MM.1S (cell line): ENCODE results near the gene KATNAL2.
A peak's percentile ranks its signal among the peaks of the same experiment; 100 is the strongest.

Experiments used
- DNase-seq: peaks from one replicate; pipeline ENCODE4 v3.0.0-alpha.2; 2015
- H2AFZ ChIP-seq: fragments of 300-600 bp; sonication (generic); 2 replicates; pipeline ENCODE4 v1.6.0; 2016; ENCODE audit warnings: antibody characterized with exemption, low read length
- H3F3A ChIP-seq: fragments of 300-600 bp; sonication (generic); 2 replicates; pipeline ENCODE4 v1.6.1; 2016; ENCODE audit warnings: mild to moderate bottlenecking, antibody characterized with exemption, low read length, moderate library complexity, mixed read lengths; ENCODE audit not compliant: insufficient read depth
- H3K27ac ChIP-seq: fragments of 300-600 bp; sonication (generic); 2 replicates; pipeline ENCODE4 v1.5.1; 2016; ENCODE audit warnings: mild to moderate bottlenecking, low read length
- H3K27me3 ChIP-seq: fragments of 300-600 bp; sonication (generic); replicated peaks from 2 replicates; pipeline ENCODE4 v1.6.0; 2016; ENCODE audit warnings: low read length; ENCODE audit not compliant: insufficient read depth
- H3K36me3 ChIP-seq: fragments of 300-600 bp; sonication (generic); replicated peaks from 2 replicates; pipeline ENCODE4 v1.6.1; 2016; ENCODE audit warnings: mild to moderate bottlenecking, low read length, mixed read lengths; ENCODE audit not compliant: insufficient read depth
- H3K4me1 ChIP-seq: fragments of 300-600 bp; sonication (generic); 2 replicates; pipeline ENCODE4 v1.6.1; 2016; ENCODE audit warnings: low read length, mixed read lengths
- H3K4me2 ChIP-seq: fragments of 300-600 bp; sonication (generic); 2 replicates; pipeline ENCODE4 v1.6.0; 2016; ENCODE audit warnings: low read depth, low read length
- H3K4me3 ChIP-seq: fragments of 300-600 bp; sonication (generic); 2 replicates; pipeline ENCODE4 v1.5.1; 2016; ENCODE audit warnings: low read length, mixed read lengths
- H3K79me2 ChIP-seq: fragments of 300-600 bp; sonication (generic); 2 replicates; pipeline ENCODE4 v1.6.1; 2016; ENCODE audit warnings: mixed run types, low read length, mixed read lengths
- H3K9ac ChIP-seq: fragments of 300-600 bp; sonication (generic); 2 replicates; pipeline ENCODE4 v1.6.1; 2016; ENCODE audit warnings: low read length, mixed read lengths
- H3K9me2 ChIP-seq: fragments of 300-600 bp; sonication (generic); replicated peaks from 2 replicates; pipeline ENCODE4 v1.6.1; 2016; ENCODE audit warnings: mild to moderate bottlenecking, low read length, mixed read lengths; ENCODE audit not compliant: insufficient read depth
- H3K9me3 ChIP-seq: fragments of 300-600 bp; sonication (generic); replicated peaks from 2 replicates; pipeline ENCODE4 v1.6.1; 2016; ENCODE audit warnings: mild to moderate bottlenecking, low read length, mixed read lengths; ENCODE audit not compliant: insufficient read depth
- H4K20me1 ChIP-seq: fragments of 300-600 bp; sonication (generic); 2 replicates; pipeline ENCODE4 v1.6.1; 2016; ENCODE audit warnings: mild to moderate bottlenecking, low read length, moderate library complexity, mixed read lengths; ENCODE audit not compliant: insufficient read depth
- EZH2 ChIP-seq: fragments of 300-600 bp; sonication (generic); optimal IDR thresholded peaks from 2 replicates; pipeline ENCODE3; 2017; ENCODE audit warnings: low read depth, mild to moderate bottlenecking, antibody characterized with exemption, low read length, mixed read lengths
- EZH2phosphoT487 ChIP-seq: fragments of 300-600 bp; sonication (generic); IDR thresholded peaks from 2 replicates; pipeline ENCODE4 v1.6.1; 2018; ENCODE audit warnings: antibody characterized with exemption, low read length
- TF ChIP-seq, protein P1 (sequence below): fragments of 300-600 bp; sonication (generic); IDR thresholded peaks from 2 replicates; pipeline ENCODE4 v1.5.1; 2016; ENCODE audit warnings: antibody characterized with exemption, low read length, mixed read lengths

The KATNAL2 gene

DNA sequence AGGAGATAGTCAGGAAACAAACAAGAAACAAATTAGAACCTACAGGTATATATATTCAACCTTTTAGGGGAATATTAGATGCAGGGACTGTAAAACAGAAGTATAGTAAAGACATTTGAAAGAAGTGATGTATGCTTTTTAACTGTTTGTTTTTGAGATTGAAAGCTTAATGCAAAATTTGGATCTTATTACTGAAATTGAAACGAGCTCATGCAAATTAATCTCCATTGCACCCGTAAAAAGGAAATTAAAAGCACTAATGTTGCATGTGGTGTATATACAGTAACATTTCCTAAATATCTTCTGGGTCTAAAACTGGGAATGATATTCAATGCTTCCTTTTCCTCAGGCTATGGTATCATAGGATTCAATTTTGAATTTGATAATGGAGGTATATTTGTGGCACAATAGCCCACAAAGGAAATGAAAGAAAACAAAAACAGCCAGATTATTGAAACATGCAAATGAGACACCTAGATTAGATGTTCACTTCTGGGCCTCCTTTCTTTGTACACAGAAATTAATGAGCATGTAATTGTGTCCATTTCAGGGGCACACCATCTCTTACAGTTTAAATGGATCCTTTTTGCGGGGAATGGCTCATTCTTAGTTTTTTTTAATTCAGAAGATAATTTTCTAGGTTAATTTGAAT, 119.7 kb downstream of the KATNAL2 start:
- H3K4me1 ChIP-seq = no peaks in the 10 kb centered on the region
- no peak overlapping the region for H3K4me2 ChIP-seq
- H4K20me1 ChIP-seq = no peaks in the 10 kb centered on the region
- no peaks in the 10 kb centered on the region for H3K36me3 ChIP-seq
- no peaks in the 10 kb centered on the region for H3K9me3 ChIP-seq
- H3F3A ChIP-seq = no peaks in the 10 kb centered on the region
- H3K9ac ChIP-seq = no peak overlapping the region
- H3K27me3 ChIP-seq = peaks cover 8% of the 10 kb centered on the region; the same call in 1 of the 2 replicates
- no peak for TF ChIP-seq EZH2phosphoT487
- TF ChIP-seq, protein P1, sequence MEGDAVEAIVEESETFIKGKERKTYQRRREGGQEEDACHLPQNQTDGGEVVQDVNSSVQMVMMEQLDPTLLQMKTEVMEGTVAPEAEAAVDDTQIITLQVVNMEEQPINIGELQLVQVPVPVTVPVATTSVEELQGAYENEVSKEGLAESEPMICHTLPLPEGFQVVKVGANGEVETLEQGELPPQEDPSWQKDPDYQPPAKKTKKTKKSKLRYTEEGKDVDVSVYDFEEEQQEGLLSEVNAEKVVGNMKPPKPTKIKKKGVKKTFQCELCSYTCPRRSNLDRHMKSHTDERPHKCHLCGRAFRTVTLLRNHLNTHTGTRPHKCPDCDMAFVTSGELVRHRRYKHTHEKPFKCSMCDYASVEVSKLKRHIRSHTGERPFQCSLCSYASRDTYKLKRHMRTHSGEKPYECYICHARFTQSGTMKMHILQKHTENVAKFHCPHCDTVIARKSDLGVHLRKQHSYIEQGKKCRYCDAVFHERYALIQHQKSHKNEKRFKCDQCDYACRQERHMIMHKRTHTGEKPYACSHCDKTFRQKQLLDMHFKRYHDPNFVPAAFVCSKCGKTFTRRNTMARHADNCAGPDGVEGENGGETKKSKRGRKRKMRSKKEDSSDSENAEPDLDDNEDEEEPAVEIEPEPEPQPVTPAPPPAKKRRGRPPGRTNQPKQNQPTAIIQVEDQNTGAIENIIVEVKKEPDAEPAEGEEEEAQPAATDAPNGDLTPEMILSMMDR = no peak
- TF ChIP-seq EZH2 = no peak
- H3K4me3 ChIP-seq = no peak overlapping the region
- H3K27ac ChIP-seq = no peak overlapping the region
- no peak overlapping the region for H2AFZ ChIP-seq
- DNase-seq = no peak
- H3K79me2 ChIP-seq = no peaks in the 10 kb centered on the region
- no peaks in the 10 kb centered on the region for H3K9me2 ChIP-seq

DNA sequence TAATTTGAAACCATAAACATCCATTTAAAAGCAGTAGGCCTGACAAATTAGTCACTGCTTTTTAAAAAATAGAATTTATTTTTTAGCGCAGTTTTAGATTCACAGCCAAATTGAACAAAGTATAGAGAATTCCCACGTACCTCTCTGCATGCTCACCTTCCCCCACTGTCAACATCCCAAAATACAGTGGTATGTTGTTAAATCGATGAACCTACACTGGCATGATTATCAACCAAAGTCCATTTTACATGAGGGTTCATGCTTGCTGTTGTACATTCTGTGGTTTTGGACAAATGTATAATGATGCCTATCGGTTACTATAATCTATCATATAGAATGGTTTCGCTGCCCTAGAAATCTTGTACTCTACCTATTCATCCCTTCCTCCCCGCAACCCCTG, 123.6 kb downstream of the KATNAL2 start:
- Histone ChIP-seq H3K4me1 (no peaks in the 10 kb centered on the region), H3K27me3 (no peaks in the 10 kb centered on the region), H3K79me2 (no peaks in the 10 kb centered on the region), H2AFZ (no peak overlapping the region), H4K20me1 (no peaks in the 10 kb centered on the region), H3K4me3 (no peak overlapping the region), H3F3A (no peaks in the 10 kb centered on the region), H3K4me2 (no peak overlapping the region), H3K9me3 (no peaks in the 10 kb centered on the region), H3K9me2 (no peaks in the 10 kb centered on the region), H3K27ac (no peak overlapping the region), H3K9ac (no peak overlapping the region), H3K36me3 (no peaks in the 10 kb centered on the region)
- DNase-seq = no peak
- TF ChIP-seq EZH2phosphoT487 (no peak), EZH2 (no peak)
- TF ChIP-seq, protein P1 = no peak

DNA sequence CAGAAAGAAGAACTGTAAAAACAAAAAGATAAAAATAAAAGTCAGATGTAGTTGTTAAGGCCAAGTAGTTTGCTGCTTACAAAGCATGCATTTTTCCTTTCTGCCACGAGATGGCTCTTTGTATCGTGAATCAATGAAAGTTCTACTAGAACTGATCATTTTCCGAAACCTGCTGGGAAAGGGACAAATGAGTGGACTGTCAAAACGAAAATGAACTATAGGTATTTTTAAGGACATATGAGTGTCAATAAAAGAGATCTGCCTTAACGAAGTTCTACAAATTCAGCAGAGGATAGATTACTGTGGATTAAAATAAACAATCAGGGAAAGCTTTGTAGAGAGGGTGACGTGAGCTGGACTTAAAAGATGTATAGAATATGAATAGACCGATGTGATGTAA, 133.1 kb downstream of the KATNAL2 start:
- TF ChIP-seq EZH2phosphoT487 (no peak), EZH2 (no peak)
- TF ChIP-seq, protein P1 = peak; percentile 74
- H3K36me3 ChIP-seq = no peaks in the 10 kb centered on the region
- no peaks in the 10 kb centered on the region for H3K4me1 ChIP-seq
- H3K9ac ChIP-seq = no peak overlapping the region
- no peak overlapping the region for H3K27ac ChIP-seq
- no peaks in the 10 kb centered on the region for H3K9me2 ChIP-seq
- H3F3A ChIP-seq = no peaks in the 10 kb centered on the region
- H4K20me1 ChIP-seq = no peaks in the 10 kb centered on the region
- no peak overlapping the region for H2AFZ ChIP-seq
- H3K9me3 ChIP-seq = no peaks in the 10 kb centered on the region
- DNase-seq = peak; percentile 55
- H3K27me3 ChIP-seq = no peaks in the 10 kb centered on the region
- no peaks in the 10 kb centered on the region for H3K79me2 ChIP-seq
- H3K4me2 ChIP-seq = no peak overlapping the region
- no peak overlapping the region for H3K4me3 ChIP-seq
